Esophagus squamous epithelium (tissue), 5 donors: ENCODE results near the gene FAM184B. TPM values are rescaled to one million over a fixed set of nuclear protein-coding genes. Genes with fewer than 3 reads are reported as not detected.
A peak's percentile ranks its signal among the peaks of the same experiment; 100 is the strongest.

Experiments used
- DNase-seq: peaks from one replicate; lab custom pipeline; 2025; lab: John Stamatoyannopoulos, UW
- H3K27ac ChIP-seq, 4 donors: fragments of 200-600 bp; sonication (generic); one replicate each; pipeline ENCODE4 v1.5.1; 2016 to 2019; ENCODE audit warnings: mild to moderate bottlenecking in 1 of 4
- H3K27me3 ChIP-seq, 4 donors: fragments of 200-600 bp; sonication (generic); 1 replicate in 3 of 4; 2 replicates in 1 of 4; pipeline versions ENCODE4 v1.5.1 to v1.6.0; 2017 to 2021; ENCODE audit warnings: antibody characterized with exemption in 1 of 4
- H3K36me3 ChIP-seq, 3 donors: fragments of 200-600 bp; sonication (generic); one replicate each; pipeline ENCODE4 v1.5.1; 2016 to 2019
- H3K4me1 ChIP-seq, 3 donors: fragments of 200-600 bp; sonication (generic); one replicate each; pipeline ENCODE4 v1.5.1; 2017 to 2019
- H3K4me3 ChIP-seq, 4 donors: fragments of 200-600 bp; sonication (generic); 1 replicate in 3 of 4; 2 replicates in 1 of 4; pipeline ENCODE4 v1.5.1; 2016 to 2019; ENCODE audit warnings: mild to moderate bottlenecking in 2 of 4, moderate library complexity in 1 of 4
- H3K9me3 ChIP-seq, 3 donors: fragments of 200-600 bp; sonication (generic); one replicate each; pipeline ENCODE4 v1.5.1; 2016 to 2019
- CTCF ChIP-seq, 6 experiments: fragments of 450-650 bp in 4 of 6; fragments of 200-600 bp in 2 of 6; sonication (generic) in 2 of 6; IDR thresholded peaks; one replicate each; pipeline ENCODE4 v1.5.1; 2016 to 2019; ENCODE audit warnings: antibody characterized with exemption in 6 of 6, mild to moderate bottlenecking in 4 of 6, moderate library complexity in 4 of 6
- POLR2A ChIP-seq, 4 donors: fragments of 450-650 bp; IDR thresholded peaks; one replicate each; pipeline ENCODE4 v1.6.1; 2017; ENCODE audit warnings: antibody characterized with exemption in 4 of 4, mild to moderate bottlenecking in 4 of 4, moderate library complexity in 3 of 4
- WGBS, 2 donors: methylation state at CpG; one replicate each; pipeline ENCODE4 v1.1.5; 2018; 5-methylcytosine and 5-hydroxymethylcytosine counted together
- intact Hi-C: fragments of 100-400 bp; cut with DNase I; formaldehyde crosslinking; loops from one replicate; pipeline ENCODE4 v1.15.0; 2022
- total RNA-seq, 4 donors: library from RNA; depleted of rRNA; stranded (reverse); fragments of >200 nt; gene quantifications; one replicate each; pipeline ENCODE4 v1.1.0, GENCODE V29; 2016
- donor health status: DM: yes; HTN: yes; CAD: no.

Gene FAM184B
- total RNA-seq, 4 donors from 2014 or later, result 0.18 to 0.76 (median 0.19) TPM

DNA sequence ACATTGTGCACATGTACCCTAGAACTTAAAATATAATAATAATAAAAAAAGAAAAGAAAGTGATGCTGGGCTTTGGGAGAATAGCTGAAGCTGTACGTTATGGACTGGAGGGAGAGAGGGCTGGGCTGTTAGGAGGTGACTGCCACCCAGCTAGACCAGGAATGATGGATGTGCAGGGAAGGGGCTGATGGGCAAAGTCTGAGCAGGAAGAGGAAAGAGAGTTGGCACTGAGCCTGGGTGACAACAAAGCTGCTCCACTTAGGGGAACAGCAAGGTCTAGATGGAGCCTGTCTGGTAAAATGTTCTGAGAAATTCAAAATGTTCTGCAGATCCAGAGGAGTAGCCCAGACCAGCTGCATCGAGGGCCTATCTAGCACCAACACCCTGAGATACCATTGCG lies 134.7 kb downstream of the FAM184B start:
- 60 to 64% methylated on average over 3 of the region's 3 CpGs for WGBS, 2 donors
- Histone ChIP-seq H3K9me3 (no peaks in the 10 kb centered on the region), H3K4me1 (no peaks in the 10 kb centered on the region), H3K4me3 (no peak overlapping the region), H3K36me3 (no peaks in the 10 kb centered on the region), H3K27me3 (peaks cover 0 to 11% (median 0%) of the 10 kb centered on the region in 4 donors), H3K27ac (no peak overlapping the region)
- TF ChIP-seq CTCF (IDR thresholded peaks at IDR 0.05) (no peak), POLR2A (IDR thresholded peaks at IDR 0.05) (no peak)
- no peak for DNase-seq
- intact Hi-C loops, result no loop called here

- Histone ChIP-seq H3K9me3 (no peaks in the 10 kb centered on the region), H3K4me1 (no peaks in the 10 kb centered on the region), H3K4me3 (no peak overlapping the region), H3K36me3 (peaks cover 0 to 7% (median 0%) of the 10 kb centered on the region in 3 donors), H3K27ac (no peak overlapping the region), H3K27me3 (peaks cover 0 to 12% (median 0%) of the 10 kb centered on the region in 4 donors)
- intact Hi-C loops, result no loop called here
- TF ChIP-seq CTCF (IDR thresholded peaks at IDR 0.05), result no peak
- WGBS, 2 donors, result 77 to 80% methylated on average over 1 of the region's 1 CpG
- no peak for DNase-seq
Observed at GRCh38 chr4:17642398-17642783, 139.0 kb downstream of the FAM184B start.

DNA sequence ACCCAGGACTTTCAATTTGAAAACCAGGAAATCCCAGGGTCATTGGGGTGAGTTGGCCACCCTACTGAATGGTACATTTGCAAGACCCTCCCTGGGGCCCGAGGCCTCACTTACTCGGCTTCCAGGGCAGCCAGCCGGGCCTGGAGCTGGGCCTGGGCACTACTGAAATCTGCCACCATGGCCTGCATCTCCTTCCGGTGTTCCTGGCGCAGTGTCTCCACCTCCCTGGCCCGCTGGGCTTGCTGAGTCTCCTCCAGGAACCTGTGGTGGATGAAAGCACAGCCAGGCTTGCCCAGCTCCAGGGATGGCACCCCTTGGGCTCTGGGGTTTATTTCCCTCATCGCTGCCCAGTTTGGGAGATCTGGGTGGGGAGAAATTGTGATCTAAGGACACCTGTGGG lies 142.3 kb downstream of the FAM184B start:
- Histone ChIP-seq H3K27ac (no peak overlapping the region), H3K9me3 (no peaks in the 10 kb centered on the region), H3K27me3 (peaks cover 0 to 12% (median 0%) of the 10 kb centered on the region in 4 donors), H3K4me3 (no peak overlapping the region), H3K36me3 (peaks cover 0 to 31% (median 0%) of the 10 kb centered on the region in 3 donors), H3K4me1 (peaks cover 0 to 6% (median 0%) of the 10 kb centered on the region in 3 donors)
- TF ChIP-seq POLR2A (IDR thresholded peaks at IDR 0.05) (no peak), CTCF (IDR thresholded peaks at IDR 0.05) (no peak)
- WGBS, 2 donors, result no CpG with 5 or more reads among the region's 7 CpGs
- intact Hi-C loops, result loop anchor here (5.0 kb wide), 1 partner anchor 87 kb away; no protein-coding TSS in a partner anchor
- no peak for DNase-seq

DNA sequence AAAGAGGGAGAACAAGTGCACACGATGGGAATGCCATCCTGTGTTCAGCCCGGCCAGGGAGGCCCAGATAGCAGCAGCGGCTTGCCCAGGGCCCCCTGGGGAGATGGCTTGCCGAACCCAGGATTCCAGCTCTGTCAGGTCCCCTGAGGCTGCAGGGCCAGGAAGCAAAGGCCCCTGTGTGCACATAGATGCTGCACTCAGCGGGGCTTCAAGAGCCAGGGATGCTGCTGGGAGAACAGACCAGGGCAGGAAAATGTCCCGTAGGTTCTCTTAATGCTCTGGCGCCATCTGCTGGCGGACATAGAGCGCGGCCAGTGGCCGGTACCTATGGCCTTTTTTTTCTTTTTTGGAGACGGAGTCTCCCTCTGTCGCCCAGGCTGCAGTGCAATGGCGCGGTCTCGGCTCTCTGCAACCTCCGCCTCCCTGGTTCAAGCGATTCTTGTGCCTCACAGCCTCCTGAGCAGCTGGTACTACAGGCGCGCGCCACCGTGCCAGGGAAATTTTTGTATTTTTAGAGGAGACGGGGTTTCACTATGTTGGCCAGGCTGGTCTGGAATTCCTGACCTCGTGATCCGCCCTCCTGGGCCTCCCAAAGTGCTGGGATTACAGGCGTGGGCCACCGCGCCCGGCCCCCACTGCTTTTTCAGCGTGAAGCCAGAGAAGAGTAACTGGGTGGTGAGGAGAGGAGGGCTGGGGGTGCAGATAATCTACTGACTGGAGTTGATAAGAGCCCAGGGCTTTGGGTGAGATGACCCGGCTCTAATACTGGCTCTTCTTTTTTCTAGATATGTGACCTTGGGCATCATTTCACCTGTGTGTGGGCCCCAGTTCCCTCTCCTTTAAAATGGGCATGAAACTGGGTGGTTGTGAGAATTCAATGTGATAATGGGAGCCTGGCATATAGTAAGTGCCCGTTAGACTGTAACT lies 144.5 kb downstream of the FAM184B start:
- no peaks in the 10 kb centered on the region for H3K9me3 ChIP-seq
- TF ChIP-seq POLR2A (IDR thresholded peaks at IDR 0.05) (no peak), CTCF (IDR thresholded peaks at IDR 0.05) (peak; percentile 72 to 88 (median 83))
- intact Hi-C loops, result loop anchor here (5.0 kb wide), 1 partner anchor 85 kb away; no protein-coding TSS in a partner anchor
- peaks cover 0 to 53% (median 2%) of the 10 kb centered on the region in 3 donors for H3K36me3 ChIP-seq
- H3K27ac ChIP-seq, result no peak overlapping the region
- H3K4me1 ChIP-seq, result peaks cover 0 to 6% (median 0%) of the 10 kb centered on the region in 3 donors
- no peak overlapping the region for H3K4me3 ChIP-seq
- peaks cover 0 to 3% (median 0%) of the 10 kb centered on the region in 4 donors for H3K27me3 ChIP-seq
- WGBS, 2 donors, result 28 to 52% methylated on average over 14 to 28 of the region's 32 CpGs
- DNase-seq, result no peak

DNA sequence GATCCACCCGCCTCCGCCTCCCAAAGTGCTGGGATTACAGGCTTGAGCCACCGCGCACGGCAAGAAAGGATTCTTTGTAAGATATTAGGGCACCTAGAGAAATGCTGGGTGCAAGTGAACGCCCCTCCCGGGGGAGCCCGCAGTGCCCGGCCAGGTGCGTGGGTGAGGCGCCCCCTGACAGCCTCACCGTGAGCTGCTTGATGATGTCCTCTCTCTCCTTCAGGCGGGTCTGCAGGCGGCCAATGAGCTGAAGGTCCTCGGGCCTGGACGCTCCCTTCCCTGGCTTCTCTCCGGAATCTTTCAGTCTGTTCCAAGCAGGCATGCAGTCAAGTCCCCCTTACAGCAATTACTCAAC lies 145.1 kb downstream of the FAM184B start:
- no peak overlapping the region for H3K27ac ChIP-seq
- no peaks in the 10 kb centered on the region for H3K27me3 ChIP-seq
- H3K36me3 ChIP-seq, result peaks cover 0 to 59% (median 3%) of the 10 kb centered on the region in 3 donors
- no peak for DNase-seq
- no peaks in the 10 kb centered on the region for H3K9me3 ChIP-seq
- intact Hi-C loops, result loop anchor here (5.0 kb wide), 1 partner anchor 84 kb away; no protein-coding TSS in a partner anchor
- no peak overlapping the region for H3K4me3 ChIP-seq
- 81 to 94% methylated on average over 6 to 11 of the region's 17 CpGs for WGBS, 2 donors
- no peak for TF ChIP-seq POLR2A (IDR thresholded peaks at IDR 0.05)
- TF ChIP-seq CTCF (IDR thresholded peaks at IDR 0.05), result no peak
- peaks cover 0 to 6% (median 0%) of the 10 kb centered on the region in 3 donors for H3K4me1 ChIP-seq
